ENCODE measurements around the gene RFC5. TPM values are rescaled to one million over a fixed set of nuclear protein-coding genes. Genes with fewer than 3 reads are reported as not detected.
"Not testable (repeated sequence)": the region's sequence is repeated elsewhere in the genome, so short reads cannot be mapped to it uniquely, and the experiment has no call there.

The RFC5 gene
- total RNA-seq, 1 donor from 2014 or later: 5.2 TPM

DNA sequence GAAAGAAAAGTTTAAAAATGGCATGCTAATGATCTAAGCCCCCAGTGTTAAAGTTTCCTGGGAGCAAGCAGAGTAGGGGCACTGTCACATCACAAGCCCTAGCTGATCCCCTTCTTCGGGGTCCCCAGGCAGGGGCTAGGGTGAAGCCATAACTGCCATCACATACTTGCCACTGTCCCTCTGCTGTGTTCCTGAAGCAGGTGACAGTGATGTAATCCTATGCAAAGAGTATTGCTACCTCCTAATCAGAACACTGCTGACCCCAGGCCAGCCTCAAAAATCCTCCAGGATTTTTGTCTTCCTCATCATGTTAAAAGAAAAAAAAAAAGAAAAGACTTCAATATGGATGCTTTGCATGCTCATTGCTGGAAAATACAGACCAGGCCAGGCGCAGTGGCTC is 1.2 kb upstream of the RFC5 start:
- intact Hi-C loops (cut with DNase I): loop anchor here (5.0 to 10.0 kb wide), 2 partner anchors 87 to 1649 kb away; partner anchors contain the start of genes PRKAB1 and VSIG10
- Histone ChIP-seq H3K4me3 (no peak overlapping the region), H3K27ac (no peak overlapping the region), H3K4me1 (peaks cover 0 to 4% of the 10 kb centered on the region in 2 donors), H3K9me3 (no peaks in the 10 kb centered on the region), H3K27me3 (no peaks in the 10 kb centered on the region), H3K36me3 (no peaks in the 10 kb centered on the region)
- TF ChIP-seq, protein P1, sequence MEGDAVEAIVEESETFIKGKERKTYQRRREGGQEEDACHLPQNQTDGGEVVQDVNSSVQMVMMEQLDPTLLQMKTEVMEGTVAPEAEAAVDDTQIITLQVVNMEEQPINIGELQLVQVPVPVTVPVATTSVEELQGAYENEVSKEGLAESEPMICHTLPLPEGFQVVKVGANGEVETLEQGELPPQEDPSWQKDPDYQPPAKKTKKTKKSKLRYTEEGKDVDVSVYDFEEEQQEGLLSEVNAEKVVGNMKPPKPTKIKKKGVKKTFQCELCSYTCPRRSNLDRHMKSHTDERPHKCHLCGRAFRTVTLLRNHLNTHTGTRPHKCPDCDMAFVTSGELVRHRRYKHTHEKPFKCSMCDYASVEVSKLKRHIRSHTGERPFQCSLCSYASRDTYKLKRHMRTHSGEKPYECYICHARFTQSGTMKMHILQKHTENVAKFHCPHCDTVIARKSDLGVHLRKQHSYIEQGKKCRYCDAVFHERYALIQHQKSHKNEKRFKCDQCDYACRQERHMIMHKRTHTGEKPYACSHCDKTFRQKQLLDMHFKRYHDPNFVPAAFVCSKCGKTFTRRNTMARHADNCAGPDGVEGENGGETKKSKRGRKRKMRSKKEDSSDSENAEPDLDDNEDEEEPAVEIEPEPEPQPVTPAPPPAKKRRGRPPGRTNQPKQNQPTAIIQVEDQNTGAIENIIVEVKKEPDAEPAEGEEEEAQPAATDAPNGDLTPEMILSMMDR (IDR thresholded peaks at IDR 0.05): no peak
- DNase-seq (ENCODE audit: low spot score in 2 of 2): no peak

DNA sequence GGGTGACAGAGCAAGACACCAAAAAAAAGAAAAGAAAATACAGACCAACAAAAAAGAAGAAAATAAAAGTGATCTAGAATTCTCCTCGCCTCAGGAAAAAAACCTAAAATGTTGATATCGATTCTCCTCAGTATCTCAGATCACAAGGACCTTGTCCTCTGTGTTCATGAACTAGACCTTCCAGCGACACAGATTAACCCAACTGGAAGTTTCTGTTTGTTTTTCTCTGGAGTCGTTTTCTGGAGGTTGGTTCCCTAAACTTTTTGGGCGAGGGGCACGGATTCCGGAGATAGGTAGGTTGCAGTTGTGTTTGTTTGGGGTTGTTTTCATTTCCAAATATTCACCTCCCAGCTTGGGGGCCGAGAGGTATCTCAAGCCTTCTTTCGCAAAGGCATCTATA is 559 bp upstream of the RFC5 start:
- intact Hi-C loops (cut with DNase I): loop anchor here (2.0 to 10.0 kb wide), 6 partner anchors 37 to 1649 kb away; partner anchors contain the start of genes PEBP1, PRKAB1, TAOK3 and VSIG10
- Histone ChIP-seq H3K36me3 (peaks cover 0 to 2% of the 10 kb centered on the region in 2 donors), H3K4me1 (peaks cover 0 to 4% of the 10 kb centered on the region in 2 donors), H3K27me3 (no peaks in the 10 kb centered on the region), H3K9me3 (no peaks in the 10 kb centered on the region), H3K4me3 (peak overlapping the region; percentile 67 to 84), H3K27ac (no peak overlapping the region)
- no peak for DNase-seq (ENCODE audit: low spot score in 2 of 2)
- TF ChIP-seq, protein P1 (IDR thresholded peaks at IDR 0.05): no peak

DNA sequence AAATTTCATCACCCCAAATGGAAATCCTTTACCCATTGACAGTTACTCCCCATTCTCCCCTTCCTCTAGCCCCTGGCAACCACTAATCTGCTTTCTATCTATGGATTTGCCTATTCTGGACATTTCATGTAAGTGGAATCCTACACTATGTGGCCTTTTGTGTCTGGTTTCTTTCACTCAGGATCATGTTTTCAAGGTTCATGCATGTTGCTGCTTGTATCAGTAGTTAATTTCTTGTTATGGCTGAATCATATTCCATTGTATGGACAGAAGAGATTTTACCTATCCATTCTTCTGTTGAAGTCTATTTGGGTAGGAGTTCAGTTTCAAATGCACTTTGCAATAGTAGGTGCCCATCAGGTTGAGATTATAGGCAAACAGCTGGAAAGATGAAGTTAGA is 1.4 kb downstream of the RFC5 start:
- intact Hi-C loops (cut with DNase I): loop anchor here (2.0 to 10.0 kb wide), 6 partner anchors 35 to 1647 kb away; partner anchors contain the start of genes PEBP1, PRKAB1, TAOK3 and VSIG10
- Histone ChIP-seq H3K27ac (no peak overlapping the region), H3K27me3 (no peaks in the 10 kb centered on the region), H3K4me3 (no peak overlapping the region), H3K9me3 (no peaks in the 10 kb centered on the region), H3K36me3 (peaks cover 9% of the 10 kb centered on the region in 2 donors), H3K4me1 (peaks cover 0 to 4% of the 10 kb centered on the region in 2 donors)
- DNase-seq (ENCODE audit: low spot score in 2 of 2): no peak
- TF ChIP-seq, protein P1 (IDR thresholded peaks at IDR 0.05): no peak

DNA sequence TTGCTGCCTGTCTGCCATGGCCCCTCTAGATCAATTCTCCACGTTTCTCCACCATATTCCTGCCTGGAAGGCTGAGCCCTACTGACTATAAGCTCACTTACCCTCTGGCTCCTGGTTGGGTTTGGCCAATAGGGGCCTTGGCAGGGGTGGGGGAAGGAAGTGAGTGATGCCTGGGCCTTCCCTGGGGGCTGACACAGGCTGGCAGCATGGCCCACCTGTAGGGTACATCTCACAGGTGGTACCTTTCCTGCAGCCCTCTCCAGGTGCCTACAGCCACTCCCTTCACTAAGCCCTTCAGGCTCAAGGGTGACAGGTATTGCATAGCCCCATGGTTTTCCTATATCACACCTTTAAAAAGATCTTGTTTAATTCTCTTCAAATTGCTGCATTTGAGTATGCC is 3.5 kb downstream of the RFC5 start:
- TF ChIP-seq, protein P1 (IDR thresholded peaks at IDR 0.05): no peak
- no peak overlapping the region for H3K4me3 ChIP-seq
- H3K27me3 ChIP-seq: no peaks in the 10 kb centered on the region
- peaks cover 10 to 12% of the 10 kb centered on the region in 2 donors for H3K36me3 ChIP-seq
- DNase-seq (ENCODE audit: low spot score in 2 of 2): no peak
- H3K27ac ChIP-seq: no peak overlapping the region
- no peaks in the 10 kb centered on the region for H3K9me3 ChIP-seq
- intact Hi-C loops (cut with DNase I): no loop called here
- H3K4me1 ChIP-seq: peaks cover 0 to 4% of the 10 kb centered on the region in 2 donors

DNA sequence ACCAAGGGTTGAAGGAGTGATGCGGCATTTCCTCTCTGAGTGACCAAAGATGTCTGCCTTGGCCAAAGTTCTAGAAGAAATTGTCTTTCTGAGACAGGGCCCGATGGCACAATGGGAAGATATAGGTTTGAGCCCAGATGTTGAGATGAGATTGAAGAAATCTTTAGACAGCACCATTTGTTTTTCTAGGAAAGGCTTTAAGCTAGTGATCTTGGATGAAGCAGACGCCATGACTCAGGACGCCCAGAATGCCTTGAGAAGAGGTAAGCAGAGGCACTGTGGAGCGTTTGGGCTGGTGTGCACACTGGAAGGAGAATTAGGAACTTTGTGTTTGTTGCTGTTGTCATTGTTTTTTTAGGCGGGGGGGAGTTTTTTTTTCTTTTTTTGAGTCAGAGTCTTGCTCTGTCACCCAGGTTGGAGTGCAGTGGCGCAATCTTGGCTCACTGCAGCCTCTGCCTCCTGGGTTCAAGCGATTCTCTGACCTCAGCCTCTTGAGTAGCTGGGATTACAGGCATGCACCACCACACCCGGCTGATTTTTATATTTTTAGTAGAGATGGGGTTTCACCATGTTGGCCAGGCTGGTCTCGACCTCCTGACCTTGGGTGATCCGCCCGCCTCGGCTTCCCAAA is 5.7 kb downstream of the RFC5 start:
- H3K27me3 ChIP-seq; H3K27ac ChIP-seq; intact Hi-C loops (cut with DNase I); DNase-seq (ENCODE audit: low spot score in 2 of 2); H3K4me3 ChIP-seq; H3K9me3 ChIP-seq; H3K4me1 ChIP-seq: not testable (repeated sequence)
- H3K36me3 ChIP-seq: peaks cover 24 to 32% of the 10 kb centered on the region in 2 donors

DNA sequence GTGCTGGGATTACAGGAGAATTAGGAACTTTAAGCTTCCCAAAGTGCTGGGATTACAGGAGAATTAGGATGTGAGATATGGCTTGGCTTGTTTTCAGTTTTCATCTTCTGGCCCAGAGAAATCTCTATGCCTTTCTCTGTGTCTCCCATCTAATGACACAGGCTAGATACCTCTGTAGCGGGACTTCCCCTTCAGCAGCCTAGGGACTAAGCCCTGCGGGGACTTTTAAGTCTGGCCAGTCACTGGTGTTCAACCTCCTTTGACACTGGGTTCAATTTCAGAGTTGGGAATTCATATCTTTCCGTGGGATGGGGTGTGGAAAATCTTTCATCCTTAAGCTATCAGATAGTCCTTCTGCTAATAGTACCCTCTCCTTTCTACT is 6.2 kb downstream of the RFC5 start:
- Histone ChIP-seq H3K27ac (no peak overlapping the region), H3K36me3 (peaks cover 25 to 35% of the 10 kb centered on the region in 2 donors), H3K4me3 (no peak overlapping the region), H3K27me3 (no peaks in the 10 kb centered on the region), H3K9me3 (no peaks in the 10 kb centered on the region), H3K4me1 (no peaks in the 10 kb centered on the region)
- no peak for DNase-seq (ENCODE audit: low spot score in 2 of 2)
- TF ChIP-seq, protein P1 (IDR thresholded peaks at IDR 0.05): no peak
- intact Hi-C loops (cut with DNase I): no loop called here

Data from ascending aorta (tissue), 2 donors.